ENCODE data around the gene BMP2K.

GRCh38 chr4:78757574-78757973 lies 18.6 kb upstream of the BMP2K start:
- TF ChIP-seq CTCF (IDR thresholded peaks at IDR 0.05; ENCODE audit: low read depth, low read length, missing input control) (no peak), ATF3 (IDR thresholded peaks at IDR 0.05) (no peak), FOXA1 (IDR thresholded peaks at IDR 0.05) (no peak), EGR1 (IDR thresholded peaks at IDR 0.05; ENCODE audit: low read depth in 2 of 2) (no peak)
